Adrenal gland (tissue), 12 donors: ENCODE results near the gene LHX4. TPM values are rescaled to one million over a fixed set of nuclear protein-coding genes. Genes with fewer than 3 reads are reported as not detected.

ENCODE experiments used
- DNase-seq, 7 donors: peaks; one replicate each; pipeline ENCODE4 v3.0.0-alpha.2; 2019 to 2020
- H3K27ac ChIP-seq, 5 donors: fragments of 200-600 bp; sonication (generic) in 4 of 5; 1 replicate in 3 of 5; 2 replicates in 2 of 5; pipeline versions ENCODE4 v1.5.1 to v1.8.0; 2016 to 2020; ENCODE audit warnings: mild to moderate bottlenecking in 1 of 5
- H3K27me3 ChIP-seq: fragments of 200-600 bp; 2 replicates; pipeline ENCODE4 v1.8.0; 2021
- H3K36me3 ChIP-seq, 2 donors: fragments of 200-600 bp; replicated peaks in 1 of 2; 1 replicate in 1 of 2; 2 replicates in 1 of 2; pipeline versions ENCODE4 v1.5.1 to v1.8.0; 2018 to 2022
- H3K4me1 ChIP-seq, 2 donors: fragments of 200-600 bp; replicated peaks in 1 of 2; 1 replicate in 1 of 2; 2 replicates in 1 of 2; pipeline versions ENCODE4 v1.5.1 to v1.8.0; 2018 to 2021
- H3K4me3 ChIP-seq, 4 donors: fragments of 200-600 bp; sonication (generic) in 3 of 4; one replicate each; pipeline ENCODE4 v1.5.1; 2016 to 2018
- H3K9me3 ChIP-seq, 3 donors: fragments of 200-600 bp; sonication (generic) in 1 of 3; replicated peaks in 1 of 3; 1 replicate in 2 of 3; 2 replicates in 1 of 3; pipeline versions ENCODE4 v1.5.1 to v1.8.0; 2016 to 2021
- CTCF ChIP-seq, 6 experiments: fragments of 450-650 bp in 4 of 6; fragments of 200-600 bp in 2 of 6; sonication (generic) in 1 of 6; IDR thresholded peaks; 1 replicate in 5 of 6; 2 replicates in 1 of 6; pipeline versions ENCODE4 v1.5.1 to v1.8.0; 2016 to 2021; ENCODE audit warnings: antibody characterized with exemption in 6 of 6, mild to moderate bottlenecking in 2 of 6, moderate library complexity in 1 of 6
- POLR2A ChIP-seq, 2 donors: fragments of 450-650 bp; IDR thresholded peaks; one replicate each; pipeline ENCODE4 v1.6.1; 2017; ENCODE audit warnings: antibody characterized with exemption in 2 of 2, mild to moderate bottlenecking in 2 of 2, moderate library complexity in 1 of 2
- WGBS, 4 donors: extraction: QIAGEN DNeasy Blood & Tissue Kit in 2 of 4; methylation state at CpG; one replicate each; pipeline versions ENCODE4 v1.1.5 to v1.1.7; 2013 to 2017; 5-methylcytosine and 5-hydroxymethylcytosine counted together
- intact Hi-C, 2 donors: fragments of 100-400 bp; cut with DNase I; formaldehyde crosslinking; loops; one replicate each; pipeline versions ENCODE4 v1.14.1 to v1.15.0; 2022 to 2023
- polyA plus RNA-seq, 3 donors: library from polyadenylated mRNA; stranded (reverse); fragments of 200-250 nt in 2 of 3; fragments of 350-450 nt in 1 of 3; fragmentation: Illumina TruSeq in 1 of 3; extraction: RNeasy Lipid Tissue Mini Kit (QIAGEN cat#74804) in 1 of 3; gene quantifications; one replicate each; pipeline ENCODE4 v1.2.3, GENCODE V29; 2013 to 2014
- total RNA-seq, 9 donors: library from RNA; depleted of rRNA in 4 of 9; stranded (reverse); fragments of >200 nt in 4 of 9; fragments of 120-200 nt in 1 of 9; fragmentation: NEBNext Ultra II Directional in 1 of 9; extraction: Animal tissue kit (Norgen Biotek cat#: 25700) in 1 of 9; gene quantifications; one replicate each; pipeline versions ENCODE4 v1.1.0 to v1.2.4, GENCODE V29; 2013 to 2023
- donor health status: healthy with polysubstance abuse.
- donor health status: Bipolar disorder and iron deficiency.
- donor health status: DM: yes; HTN: yes; CAD: no.
- donor health status: DM: no; HTN: no; CAD: no.
- donor health status: DM: no; HTN: no; CAD: no.
- donor health status: DM: yes; HTN: yes; CAD: no.

LHX4 gene
- total and polyA plus RNA-seq, 12 donors: not detected

GRCh38 chr1:180299479-180300221 lies 69.6 kb downstream of the LHX4 start:
- Histone ChIP-seq H3K4me3 (no peak overlapping the region), H3K27ac (no peak overlapping the region), H3K36me3 (no peaks in the 10 kb centered on the region), H3K4me1 (no peaks in the 10 kb centered on the region), H3K27me3 (no peaks in the 10 kb centered on the region), H3K9me3 (no peaks in the 10 kb centered on the region)
- TF ChIP-seq CTCF (IDR thresholded peaks at IDR 0.05) (no peak), POLR2A (IDR thresholded peaks at IDR 0.05) (no peak)
- intact Hi-C loops: no loop called here
- no peak for DNase-seq
- WGBS, 4 donors: 64 to 75% (median 74%) methylated on average over 7 of the region's 7 CpGs

- Histone ChIP-seq H3K27ac (no peak overlapping the region), H3K4me3 (no peak overlapping the region), H3K4me1 (no peaks in the 10 kb centered on the region), H3K9me3 (no peaks in the 10 kb centered on the region), H3K36me3 (no peaks in the 10 kb centered on the region), H3K27me3 (no peaks in the 10 kb centered on the region)
- intact Hi-C loops: no loop called here
- WGBS, 4 donors: 95 to 98% (median 96%) methylated on average over 2 of the region's 2 CpGs
- TF ChIP-seq CTCF (IDR thresholded peaks at IDR 0.05) (no peak), POLR2A (IDR thresholded peaks at IDR 0.05) (no peak)
- no peak for DNase-seq
Observed at GRCh38 chr1:180301135-180301742, 71.2 kb downstream of the LHX4 start.

GRCh38 chr1:180309338-180309737 lies 79.3 kb downstream of the LHX4 start:
- no peaks in the 10 kb centered on the region for H3K9me3 ChIP-seq
- no peak for TF ChIP-seq CTCF (IDR thresholded peaks at IDR 0.05)
- TF ChIP-seq POLR2A (IDR thresholded peaks at IDR 0.05): no peak
- no peak for DNase-seq
- H3K4me3 ChIP-seq: no peak overlapping the region
- no peaks in the 10 kb centered on the region for H3K27me3 ChIP-seq
- H3K4me1 ChIP-seq: peaks cover 0 to 6% of the 10 kb centered on the region in 2 donors
- 39 to 85% (median 61%) methylated on average over 1 of the region's 1 CpG for WGBS, 4 donors
- peak overlapping the region in 1 of 5 donors; percentile 20 for H3K27ac ChIP-seq
- intact Hi-C loops: no loop called here
- H3K36me3 ChIP-seq: no peaks in the 10 kb centered on the region

GRCh38 chr1:180310095-180310494 lies 80.0 kb downstream of the LHX4 start:
- Histone ChIP-seq H3K27ac (no peak overlapping the region), H3K4me1 (peaks cover 0 to 6% of the 10 kb centered on the region in 2 donors), H3K36me3 (no peaks in the 10 kb centered on the region), H3K9me3 (no peaks in the 10 kb centered on the region), H3K4me3 (no peak overlapping the region), H3K27me3 (no peaks in the 10 kb centered on the region)
- intact Hi-C loops: no loop called here
- peak in 6 of 7 donors; percentile 42 to 67 (median 56) for DNase-seq
- TF ChIP-seq CTCF (IDR thresholded peaks at IDR 0.05): no peak
- TF ChIP-seq POLR2A (IDR thresholded peaks at IDR 0.05): no peak
- WGBS, 4 donors: 56 to 78% (median 61%) methylated on average over 3 of the region's 3 CpGs
